Activated CD4-positive, alpha-beta T cell treated with anti-CD3 and anti-CD28 coated beads, Interleukin-2, amount 10 ng/mL, durations not matched to agents 7 days and 5 days (primary cell): Measurements from ENCODE around the gene MRPL2. TPM values are rescaled to one million over a fixed set of nuclear protein-coding genes. Genes with fewer than 3 reads are reported as not detected.
"Not testable (repeated sequence)": the region's sequence is repeated elsewhere in the genome, so short reads cannot be mapped to it uniquely, and the experiment has no call there.

Experiments used
- CTCF ChIA-PET: fragments of 350-600 bp; sonication (Branson Sonifier 250); formaldehyde crosslinking; loops from one replicate; lab custom pipeline; 2021; ENCODE audit warnings: antibody characterized with exemption; lab: Charles Lee
- POLR2A ChIA-PET: fragments of 350-600 bp; sonication (Branson Sonifier 250); formaldehyde crosslinking; loops from one replicate; lab custom pipeline; 2021; ENCODE audit warnings: antibody characterized with exemption; lab: Charles Lee
- DNase-seq: peaks from one replicate; pipeline ENCODE4 v3.0.0-alpha.2; 2020
- H3K27ac Mint-ChIP-seq: one replicate; pipeline ENCODE4 v1.8.0; 2021; ENCODE audit warnings: mild to moderate bottlenecking, moderate library complexity, mixed read lengths
- H3K27me3 Mint-ChIP-seq: one replicate; pipeline ENCODE4 v1.8.0; 2021; ENCODE audit warnings: mixed read lengths
- H3K36me3 Mint-ChIP-seq: one replicate; pipeline ENCODE4 v1.8.0; 2021; ENCODE audit warnings: low read depth, mixed read lengths
- H3K4me1 Mint-ChIP-seq: one replicate; pipeline ENCODE4 v1.8.0; 2021; ENCODE audit warnings: mixed read lengths
- H3K4me3 Mint-ChIP-seq: one replicate; pipeline ENCODE4 v1.8.0; 2021; ENCODE audit warnings: mild to moderate bottlenecking, moderate library complexity, mixed read lengths
- H3K9me3 Mint-ChIP-seq: one replicate; pipeline ENCODE4 v1.8.0; 2021; ENCODE audit warnings: mixed read lengths
- total RNA-seq, 2 experiments: library from RNA; stranded (reverse); gene quantifications; one replicate each; pipeline ENCODE4 v1.2.3, GENCODE V29; 2021

The MRPL2 gene
- total RNA-seq, 2 experiments from 2014 or later, result 53.9 to 59.3 TPM

GRCh38 chr6:43055966-43056365 is 3.3 kb downstream of the MRPL2 start:
- DNase-seq, result no peak
- peaks cover 30% of the 10 kb centered on the region for H3K36me3 Mint-ChIP-seq
- H3K4me1 Mint-ChIP-seq, result peaks cover 69% of the 10 kb centered on the region
- no peak overlapping the region for H3K27ac Mint-ChIP-seq
- H3K27me3 Mint-ChIP-seq, result no peaks in the 10 kb centered on the region
- peak overlapping the region; percentile 1 for H3K4me3 Mint-ChIP-seq
- ChIA-PET POLR2A (no interaction called here), CTCF (interaction anchor here (1.0 kb wide), 1 partner anchor 9 kb away, joined by 4 read pairs; no protein-coding TSS in a partner anchor)
- H3K9me3 Mint-ChIP-seq, result no peaks in the 10 kb centered on the region

GRCh38 chr6:43054206-43054943 is 4.9 kb downstream of the MRPL2 start:
- Mint-ChIP-seq H3K27ac (peak overlapping the region; percentile 99), H3K9me3 (no peaks in the 10 kb centered on the region), H3K4me3 (peak overlapping the region; percentile 98), H3K4me1 (peaks cover 59% of the 10 kb centered on the region), H3K27me3 (no peaks in the 10 kb centered on the region), H3K36me3 (peaks cover 39% of the 10 kb centered on the region)
- POLR2A ChIA-PET, result interaction anchor here (0.6 to 0.9 kb wide), 2 partner anchors 40 to 75 kb away, joined by 3 read pairs; partner anchors contain the start of genes KLHDC3, MEA1 and PEX6
- CTCF ChIA-PET, result interaction anchor here (0.6 to 1.6 kb wide), 7 partner anchors 18 to 646 kb away, joined by 3 to 4 read pairs (median 3); partner anchors contain the start of gene PPP2R5D
- no peak for DNase-seq

GRCh38 chr6:43053545-43054205 is 5.6 kb downstream of the MRPL2 start, which contains the start of gene CUL7:
Gene CUL7, minus strand, starts transcription at chr6:43053851. Its CDS starts 1,063 bp downstream, at chr6:43052788.
- peak within 1 kb of the TSS; percentile 98 for H3K4me3 Mint-ChIP-seq
- H3K36me3 Mint-ChIP-seq, result peaks cover 42% of the 10 kb centered on the region
- H3K4me1 Mint-ChIP-seq, result peaks cover 55% of the 10 kb centered on the region
- peak within 1 kb of the TSS; percentile 99 for H3K27ac Mint-ChIP-seq
- no peaks in the 10 kb centered on the region for H3K27me3 Mint-ChIP-seq
- no peaks in the 10 kb centered on the region for H3K9me3 Mint-ChIP-seq
- CTCF ChIA-PET, result interaction anchor here (0.6 to 1.6 kb wide), 4 partner anchors 18 to 90 kb away, joined by 3 to 4 read pairs (median 4); partner anchors contain the start of gene PPP2R5D
- peak; percentile 95 for DNase-seq
- POLR2A ChIA-PET, result interaction anchor here (0.6 to 0.9 kb wide), 2 partner anchors 40 to 74 kb away, joined by 3 read pairs; partner anchors contain the start of genes KLHDC3, MEA1 and PEX6

GRCh38 chr6:43052842-43053544 is 6.2 kb downstream of the MRPL2 start:
- POLR2A ChIA-PET, result interaction anchor here (0.9 kb wide), 1 partner anchor 74 kb away, joined by 3 read pairs; the partner anchor contains the start of gene PEX6
- Mint-ChIP-seq H3K4me3 (peak overlapping the region; percentile 98), H3K4me1 (peaks cover 49% of the 10 kb centered on the region), H3K27me3 (no peaks in the 10 kb centered on the region), H3K27ac (peak overlapping the region; percentile 99), H3K36me3 (peaks cover 43% of the 10 kb centered on the region), H3K9me3 (no peaks in the 10 kb centered on the region)
- CTCF ChIA-PET, result interaction anchor here (0.9 kb wide), 1 partner anchor 69 kb away, joined by 4 read pairs; the partner anchor contains the start of gene PPP2R5D
- DNase-seq, result peak; percentile 21

- ChIA-PET CTCF (no interaction called here), POLR2A (no interaction called here)
- peak overlapping the region; percentile 98 for H3K4me3 Mint-ChIP-seq
- peak overlapping the region; percentile 99 for H3K27ac Mint-ChIP-seq
- H3K36me3 Mint-ChIP-seq, result peaks cover 37% of the 10 kb centered on the region
- DNase-seq, result no peak
- no peaks in the 10 kb centered on the region for H3K9me3 Mint-ChIP-seq
- peaks cover 43% of the 10 kb centered on the region for H3K4me1 Mint-ChIP-seq
- H3K27me3 Mint-ChIP-seq, result no peaks in the 10 kb centered on the region
These were observed 6.9 kb downstream of the MRPL2 start for GRCh38 chr6:43052225-43052841.

GRCh38 chr6:43050981-43051380 is 8.3 kb downstream of the MRPL2 start:
- ChIA-PET CTCF (interaction anchor here (1.0 kb wide), 2 partner anchors 29 to 93 kb away, joined by 3 read pairs; no protein-coding TSS in a partner anchor), POLR2A (interaction anchor here (0.5 kb wide), 1 partner anchor 46 kb away, joined by 3 read pairs; no protein-coding TSS in a partner anchor)
- H3K36me3 Mint-ChIP-seq, result peaks cover 38% of the 10 kb centered on the region

GRCh38 chr6:43047998-43048397 is 11.2 kb downstream of the MRPL2 start:
- H3K4me3 Mint-ChIP-seq, result no peak overlapping the region
- H3K4me1 Mint-ChIP-seq, result peaks cover 24% of the 10 kb centered on the region
- peaks cover 29% of the 10 kb centered on the region for H3K36me3 Mint-ChIP-seq
- ChIA-PET CTCF (interaction anchor here (0.6 to 1.2 kb wide), 2 partner anchors 11 to 35 kb away, joined by 4 read pairs; partner anchors contain the start of genes KLC4 and MRPL2), POLR2A (no interaction called here)
- no peaks in the 10 kb centered on the region for H3K9me3 Mint-ChIP-seq
- H3K27ac Mint-ChIP-seq, result no peak overlapping the region
- H3K27me3 Mint-ChIP-seq, result no peaks in the 10 kb centered on the region
- no peak for DNase-seq

More at GRCh38 chr6:43050981-43051380, 8.3 kb downstream of the MRPL2 start:
- Mint-ChIP-seq H3K27ac (no peak overlapping the region), H3K4me3 (no peak overlapping the region), H3K4me1 (peaks cover 39% of the 10 kb centered on the region), H3K9me3 (no peaks in the 10 kb centered on the region), H3K27me3 (no peaks in the 10 kb centered on the region)
- no peak for DNase-seq

- CTCF ChIA-PET, result interaction anchor here (0.6 to 2.1 kb wide), 2 partner anchors 10 to 132 kb away, joined by 3 to 5 read pairs; no protein-coding TSS in a partner anchor
- H3K27ac Mint-ChIP-seq, result peak overlapping the region; percentile 75
- H3K36me3 Mint-ChIP-seq, result peaks cover 18% of the 10 kb centered on the region
- no peak for DNase-seq
- no peaks in the 10 kb centered on the region for H3K9me3 Mint-ChIP-seq
- H3K4me1 Mint-ChIP-seq, result peaks cover under 1% of the 10 kb centered on the region
- POLR2A ChIA-PET, result no interaction called here
- no peaks in the 10 kb centered on the region for H3K27me3 Mint-ChIP-seq
- no peak overlapping the region for H3K4me3 Mint-ChIP-seq
These were observed 13.8 kb downstream of the MRPL2 start for GRCh38 chr6:43045371-43045930.

GRCh38 chr6:43043310-43043709 is 15.9 kb downstream of the MRPL2 start:
- no peak for DNase-seq
- H3K27ac Mint-ChIP-seq, result peak overlapping the region; percentile 46
- no peak overlapping the region for H3K4me3 Mint-ChIP-seq
- no peaks in the 10 kb centered on the region for H3K27me3 Mint-ChIP-seq
- POLR2A ChIA-PET, result no interaction called here
- peaks cover 20% of the 10 kb centered on the region for H3K36me3 Mint-ChIP-seq
- H3K9me3 Mint-ChIP-seq, result no peaks in the 10 kb centered on the region
- CTCF ChIA-PET, result interaction anchor here (2.3 kb wide), 1 partner anchor 15 kb away, joined by 5 read pairs; no protein-coding TSS in a partner anchor
- H3K4me1 Mint-ChIP-seq, result no peaks in the 10 kb centered on the region

GRCh38 chr6:43041475-43041874 is 17.8 kb downstream of the MRPL2 start:
- POLR2A ChIA-PET, result interaction anchor here (0.6 kb wide), 1 partner anchor 40 kb away, joined by 3 read pairs; no protein-coding TSS in a partner anchor
- not testable (repeated sequence) for H3K4me3 Mint-ChIP-seq, H3K4me1 Mint-ChIP-seq, H3K9me3 Mint-ChIP-seq, DNase-seq, H3K27me3 Mint-ChIP-seq
- peaks cover 24% of the 10 kb centered on the region for H3K36me3 Mint-ChIP-seq
- CTCF ChIA-PET, result interaction anchor here (2.3 kb wide), 1 partner anchor 13 kb away, joined by 5 read pairs; no protein-coding TSS in a partner anchor
- H3K27ac Mint-ChIP-seq, result peak overlapping the region; percentile 31

GRCh38 chr6:43040542-43041257 is 18.5 kb downstream of the MRPL2 start:
- H3K4me3 Mint-ChIP-seq, result no peak overlapping the region
- DNase-seq, result no peak
- H3K36me3 Mint-ChIP-seq, result peaks cover 19% of the 10 kb centered on the region
- POLR2A ChIA-PET, result no interaction called here
- H3K27ac Mint-ChIP-seq, result no peak overlapping the region
- H3K4me1 Mint-ChIP-seq, result no peaks in the 10 kb centered on the region
- H3K9me3 Mint-ChIP-seq, result no peaks in the 10 kb centered on the region
- CTCF ChIA-PET, result interaction anchor here (2.3 kb wide), 1 partner anchor 12 kb away, joined by 5 read pairs; no protein-coding TSS in a partner anchor
- H3K27me3 Mint-ChIP-seq, result no peaks in the 10 kb centered on the region
